Breast epithelium (tissue), 4 donors: Measurements from ENCODE around the gene CUL5. TPM values are rescaled to one million over a fixed set of nuclear protein-coding genes. Genes with fewer than 3 reads are reported as not detected.

Experiments
- DNase-seq, 2 donors: peaks; one replicate each; pipeline ENCODE4 v3.0.0-alpha.2; 2019; ENCODE audit warnings: low spot score in 2 of 2
- H3K27ac ChIP-seq, 2 donors: fragments of 200-600 bp; sonication (generic) in 1 of 2; one replicate each; pipeline ENCODE4 v1.5.1; 2016 to 2019; ENCODE audit warnings: mild to moderate bottlenecking in 1 of 2
- H3K27me3 ChIP-seq, 2 donors: fragments of 200-600 bp; sonication (generic) in 1 of 2; one replicate each; pipeline versions ENCODE4 v1.5.1 to v1.6.0; 2017 to 2019; ENCODE audit warnings: control low read depth in 1 of 2, mild to moderate bottlenecking in 1 of 2
- H3K36me3 ChIP-seq: fragments of 200-600 bp; one replicate; pipeline ENCODE4 v1.5.1; 2019
- H3K4me1 ChIP-seq, 2 donors: fragments of 200-600 bp; sonication (generic); one replicate each; pipeline ENCODE4 v1.5.1; 2016 to 2019; ENCODE audit warnings: control low read depth in 1 of 2
- H3K4me3 ChIP-seq, 3 donors: fragments of 200-600 bp; sonication (generic); 1 replicate in 2 of 3; 2 replicates in 1 of 3; pipeline ENCODE4 v1.5.1; 2016 to 2019; ENCODE audit warnings: mild to moderate bottlenecking in 3 of 3, moderate library complexity in 2 of 3
- H3K9me3 ChIP-seq, 2 donors: fragments of 200-600 bp; sonication (generic) in 1 of 2; one replicate each; pipeline ENCODE4 v1.5.1; 2016 to 2019; ENCODE audit warnings: control low read depth in 1 of 2
- CTCF ChIP-seq, 3 donors: fragments of 450-650 bp; IDR thresholded peaks; one replicate each; pipeline ENCODE4 v1.5.1; 2016 to 2017; ENCODE audit warnings: antibody characterized with exemption in 3 of 3, mild to moderate bottlenecking in 3 of 3, moderate library complexity in 3 of 3
- POLR2A ChIP-seq: fragments of 450-650 bp; IDR thresholded peaks from one replicate; pipeline ENCODE4 v1.6.1; 2016; ENCODE audit warnings: antibody characterized with exemption, mild to moderate bottlenecking, moderate library complexity
- POLR2AphosphoS5 ChIP-seq, 3 donors: sonication (generic); formaldehyde crosslinking; IDR thresholded peaks; one replicate each; pipeline ENCODE4 v1.6.1; 2017; ENCODE audit warnings: antibody characterized with exemption in 3 of 3
- intact Hi-C: fragments of 100-400 bp; cut with DNase I; formaldehyde crosslinking; loops from one replicate; pipeline ENCODE4 v1.15.1; 2023; ENCODE audit warnings: low total_unique reads
- total RNA-seq, 3 donors: library from RNA; depleted of rRNA; stranded (reverse); fragments of >200 nt; gene quantifications; one replicate each; pipeline ENCODE4 v1.1.0, GENCODE V29; 2016

The CUL5 gene
- total RNA-seq = 10 to 100 TPM; 25.9 to 34.4 (median 32.8) TPM

- peak within 1 kb of the TSS; percentile 98 to 99 for H3K27ac ChIP-seq
- intact Hi-C loops = loop anchor here (10.0 kb wide), 1 partner anchor 624 kb away; no protein-coding TSS in a partner anchor
- peak; percentile 38 for TF ChIP-seq POLR2A
- peak; percentile 60 to 91 (median 82) for TF ChIP-seq CTCF (IDR thresholded peaks at IDR 0.05)
- peak; percentile 78 to 90 (median 86) for TF ChIP-seq POLR2AphosphoS5 (IDR thresholded peaks at IDR 0.05)
- no peaks in the 10 kb centered on the region for H3K9me3 ChIP-seq
- DNase-seq = peak; percentile 82 to 90
- H3K27me3 ChIP-seq = no peaks in the 10 kb centered on the region
- H3K4me1 ChIP-seq = peaks cover 3 to 13% of the 10 kb centered on the region in 2 donors
- peak within 1 kb of the TSS; percentile 74 to 96 (median 93) for H3K4me3 ChIP-seq
- H3K36me3 ChIP-seq = no peaks in the 10 kb centered on the region
Observed at GRCh38 chr11:108008656-108009496, at the start of gene CUL5. CUL5 (plus strand) TSS chr11:108008898; CDS start chr11:108009349, 451 bp downstream.

- DNase-seq = no peak
- Histone ChIP-seq H3K9me3 (no peaks in the 10 kb centered on the region), H3K4me1 (no peaks in the 10 kb centered on the region), H3K4me3 (no peak overlapping the region), H3K27me3 (no peaks in the 10 kb centered on the region), H3K27ac (no peak overlapping the region), H3K36me3 (no peaks in the 10 kb centered on the region)
- no peak for TF ChIP-seq POLR2A
- TF ChIP-seq CTCF (IDR thresholded peaks at IDR 0.05) = no peak
- no peak for TF ChIP-seq POLR2AphosphoS5 (IDR thresholded peaks at IDR 0.05)
- intact Hi-C loops = no loop called here
Observed at GRCh38 chr11:107961480-107961879, 47.2 kb upstream of the CUL5 start.

- Histone ChIP-seq H3K27me3 (no peaks in the 10 kb centered on the region), H3K4me3 (no peak overlapping the region), H3K36me3 (no peaks in the 10 kb centered on the region), H3K9me3 (no peaks in the 10 kb centered on the region), H3K4me1 (no peaks in the 10 kb centered on the region), H3K27ac (no peak overlapping the region)
- TF ChIP-seq POLR2A (no peak), POLR2AphosphoS5 (IDR thresholded peaks at IDR 0.05) (no peak), CTCF (IDR thresholded peaks at IDR 0.05) (no peak)
- intact Hi-C loops = no loop called here
- no peak for DNase-seq
Observed at GRCh38 chr11:107962181-107962580, 46.5 kb upstream of the CUL5 start.

- no peak for DNase-seq
- H3K4me3 ChIP-seq = no peak overlapping the region
- intact Hi-C loops = no loop called here
- no peaks in the 10 kb centered on the region for H3K36me3 ChIP-seq
- H3K27ac ChIP-seq = no peak overlapping the region
- H3K9me3 ChIP-seq = no peaks in the 10 kb centered on the region
- H3K27me3 ChIP-seq = no peaks in the 10 kb centered on the region
- H3K4me1 ChIP-seq = no peaks in the 10 kb centered on the region
- no peak for TF ChIP-seq CTCF (IDR thresholded peaks at IDR 0.05)
- no peak for TF ChIP-seq POLR2A
- TF ChIP-seq POLR2AphosphoS5 (IDR thresholded peaks at IDR 0.05) = no peak
Observed at GRCh38 chr11:107963091-107963490, 45.6 kb upstream of the CUL5 start.

- Histone ChIP-seq H3K4me3 (no peak overlapping the region), H3K36me3 (no peaks in the 10 kb centered on the region), H3K27ac (no peak overlapping the region), H3K4me1 (no peaks in the 10 kb centered on the region), H3K9me3 (no peaks in the 10 kb centered on the region), H3K27me3 (no peaks in the 10 kb centered on the region)
- DNase-seq = no peak
- TF ChIP-seq POLR2A (no peak), CTCF (IDR thresholded peaks at IDR 0.05) (no peak), POLR2AphosphoS5 (IDR thresholded peaks at IDR 0.05) (no peak)
- intact Hi-C loops = no loop called here
Observed at GRCh38 chr11:107969219-107969618, 39.5 kb upstream of the CUL5 start.
